Measurements from ENCODE around the gene KCNJ6. TPM values are rescaled to one million over a fixed set of nuclear protein-coding genes. Genes with fewer than 3 reads are reported as not detected.
"Not testable (repeated sequence)": the region's sequence is repeated elsewhere in the genome, so short reads cannot be mapped to it uniquely, and the experiment has no call there.

The KCNJ6 gene
- total RNA-seq, 1 experiment from 2014 or later, result not detected

DNA sequence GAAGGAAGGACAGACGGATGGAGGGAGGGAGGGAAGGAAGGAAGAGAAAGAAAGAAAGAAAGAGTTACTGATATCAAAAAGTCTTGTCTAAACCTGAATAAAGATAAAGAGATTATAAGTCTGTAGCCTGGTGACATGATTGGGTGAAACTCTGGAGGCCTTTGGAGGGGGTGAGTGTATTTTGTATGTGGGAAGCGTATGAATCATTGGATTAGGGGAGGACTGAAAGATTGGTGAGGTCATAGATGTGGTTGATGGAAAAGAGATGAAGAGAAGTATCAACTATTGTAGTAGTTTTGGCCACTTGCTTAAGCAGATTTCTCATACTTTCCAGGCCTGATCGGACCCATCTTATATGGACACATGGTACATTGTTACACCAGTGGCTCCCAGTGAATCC lies 11.5 kb upstream of the KCNJ6 start:
- Histone ChIP-seq H3K4me1 (ENCODE audit: control insufficient read depth, insufficient read depth, low read length) (no peaks in the 10 kb centered on the region), H3K27ac (ENCODE audit: low read length) (no peak overlapping the region), H3K27me3 (ENCODE audit: control insufficient read depth, insufficient read depth, low read length) (no peaks in the 10 kb centered on the region; the same call in none of the 2 replicates), H3K9me3 (ENCODE audit: control insufficient read depth, insufficient read depth, low read depth, low read length) (no peaks in the 10 kb centered on the region), H3K36me3 (ENCODE audit: control insufficient read depth, insufficient read depth, low read length) (no peaks in the 10 kb centered on the region), H3K4me3 (ENCODE audit: low read depth in 2 of 2, low read length in 2 of 2) (no peak overlapping the region)
- in situ Hi-C loops (cut with HindIII; ENCODE audit: low pct_unique_long_range_greater_than_20kb, low sequenced_read_pairs) (no loop called here), intact Hi-C loops (cut with micrococcal nuclease; ENCODE audit: unreplicated experiment) (no loop called here)
- no peak for ATAC-seq
- ChIA-PET CTCF (no interaction called here), POLR2A (no interaction called here)
- DNase-seq (ENCODE audit: low read depth, low spot score), result no peak
- TF ChIP-seq POLR2AphosphoS5 (IDR thresholded peaks at IDR 0.05; ENCODE audit: low read depth, low read length) (no peak), TCF7L2 (IDR thresholded peaks at IDR 0.05; ENCODE audit: low read depth, low read length) (no peak), SIN3A (IDR thresholded peaks at IDR 0.05; ENCODE audit: borderline replicate concordance, insufficient read depth, low read depth, low read length) (no peak)
- TF ChIP-seq, protein P1, sequence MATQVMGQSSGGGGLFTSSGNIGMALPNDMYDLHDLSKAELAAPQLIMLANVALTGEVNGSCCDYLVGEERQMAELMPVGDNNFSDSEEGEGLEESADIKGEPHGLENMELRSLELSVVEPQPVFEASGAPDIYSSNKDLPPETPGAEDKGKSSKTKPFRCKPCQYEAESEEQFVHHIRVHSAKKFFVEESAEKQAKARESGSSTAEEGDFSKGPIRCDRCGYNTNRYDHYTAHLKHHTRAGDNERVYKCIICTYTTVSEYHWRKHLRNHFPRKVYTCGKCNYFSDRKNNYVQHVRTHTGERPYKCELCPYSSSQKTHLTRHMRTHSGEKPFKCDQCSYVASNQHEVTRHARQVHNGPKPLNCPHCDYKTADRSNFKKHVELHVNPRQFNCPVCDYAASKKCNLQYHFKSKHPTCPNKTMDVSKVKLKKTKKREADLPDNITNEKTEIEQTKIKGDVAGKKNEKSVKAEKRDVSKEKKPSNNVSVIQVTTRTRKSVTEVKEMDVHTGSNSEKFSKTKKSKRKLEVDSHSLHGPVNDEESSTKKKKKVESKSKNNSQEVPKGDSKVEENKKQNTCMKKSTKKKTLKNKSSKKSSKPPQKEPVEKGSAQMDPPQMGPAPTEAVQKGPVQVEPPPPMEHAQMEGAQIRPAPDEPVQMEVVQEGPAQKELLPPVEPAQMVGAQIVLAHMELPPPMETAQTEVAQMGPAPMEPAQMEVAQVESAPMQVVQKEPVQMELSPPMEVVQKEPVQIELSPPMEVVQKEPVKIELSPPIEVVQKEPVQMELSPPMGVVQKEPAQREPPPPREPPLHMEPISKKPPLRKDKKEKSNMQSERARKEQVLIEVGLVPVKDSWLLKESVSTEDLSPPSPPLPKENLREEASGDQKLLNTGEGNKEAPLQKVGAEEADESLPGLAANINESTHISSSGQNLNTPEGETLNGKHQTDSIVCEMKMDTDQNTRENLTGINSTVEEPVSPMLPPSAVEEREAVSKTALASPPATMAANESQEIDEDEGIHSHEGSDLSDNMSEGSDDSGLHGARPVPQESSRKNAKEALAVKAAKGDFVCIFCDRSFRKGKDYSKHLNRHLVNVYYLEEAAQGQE (IDR thresholded peaks at IDR 0.05; ENCODE audit: insufficient read depth in 1 of 2, low read depth in 2 of 2, low read length in 1 of 2), result no peak
- TF ChIP-seq, protein P2, sequence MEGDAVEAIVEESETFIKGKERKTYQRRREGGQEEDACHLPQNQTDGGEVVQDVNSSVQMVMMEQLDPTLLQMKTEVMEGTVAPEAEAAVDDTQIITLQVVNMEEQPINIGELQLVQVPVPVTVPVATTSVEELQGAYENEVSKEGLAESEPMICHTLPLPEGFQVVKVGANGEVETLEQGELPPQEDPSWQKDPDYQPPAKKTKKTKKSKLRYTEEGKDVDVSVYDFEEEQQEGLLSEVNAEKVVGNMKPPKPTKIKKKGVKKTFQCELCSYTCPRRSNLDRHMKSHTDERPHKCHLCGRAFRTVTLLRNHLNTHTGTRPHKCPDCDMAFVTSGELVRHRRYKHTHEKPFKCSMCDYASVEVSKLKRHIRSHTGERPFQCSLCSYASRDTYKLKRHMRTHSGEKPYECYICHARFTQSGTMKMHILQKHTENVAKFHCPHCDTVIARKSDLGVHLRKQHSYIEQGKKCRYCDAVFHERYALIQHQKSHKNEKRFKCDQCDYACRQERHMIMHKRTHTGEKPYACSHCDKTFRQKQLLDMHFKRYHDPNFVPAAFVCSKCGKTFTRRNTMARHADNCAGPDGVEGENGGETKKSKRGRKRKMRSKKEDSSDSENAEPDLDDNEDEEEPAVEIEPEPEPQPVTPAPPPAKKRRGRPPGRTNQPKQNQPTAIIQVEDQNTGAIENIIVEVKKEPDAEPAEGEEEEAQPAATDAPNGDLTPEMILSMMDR (IDR thresholded peaks at IDR 0.05), result no peak
- BruUV-seq (replicated peaks), result no TSS peak

DNA sequence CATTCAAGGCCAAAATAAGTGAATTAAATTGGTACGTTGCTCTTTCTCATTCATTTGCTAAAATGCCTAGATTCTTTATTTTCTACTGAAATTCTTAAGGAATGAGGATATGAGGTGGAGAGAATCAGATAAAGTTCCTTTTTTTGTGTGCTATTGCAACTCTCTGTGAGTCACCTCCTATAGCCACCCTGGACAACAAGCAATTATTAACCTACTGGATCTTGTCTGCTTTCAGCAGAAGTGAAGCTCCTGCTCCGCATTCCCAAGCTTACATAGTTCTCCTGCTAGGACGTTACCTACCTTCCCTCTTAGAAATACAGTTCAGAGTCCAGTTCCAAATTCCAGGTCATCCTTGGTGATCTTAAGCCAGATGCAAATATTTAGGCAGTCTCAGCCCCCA lies 4.8 kb upstream of the KCNJ6 start:
- TF ChIP-seq SIN3A (IDR thresholded peaks at IDR 0.05; ENCODE audit: borderline replicate concordance, insufficient read depth, low read depth, low read length) (no peak), POLR2AphosphoS5 (IDR thresholded peaks at IDR 0.05; ENCODE audit: low read depth, low read length) (no peak), TCF7L2 (IDR thresholded peaks at IDR 0.05; ENCODE audit: low read depth, low read length) (no peak)
- TF ChIP-seq, protein P2 (IDR thresholded peaks at IDR 0.05), result no peak
- TF ChIP-seq, protein P1 (IDR thresholded peaks at IDR 0.05; ENCODE audit: insufficient read depth in 1 of 2, low read depth in 2 of 2, low read length in 1 of 2), result no peak
- H3K4me3 ChIP-seq (ENCODE audit: low read depth in 2 of 2, low read length in 2 of 2), result no peak overlapping the region
- H3K27me3 ChIP-seq (ENCODE audit: control insufficient read depth, insufficient read depth, low read length), result no peaks in the 10 kb centered on the region; the same call in 1 of the 2 replicates
- POLR2A ChIA-PET, result no interaction called here
- H3K4me1 ChIP-seq (ENCODE audit: control insufficient read depth, insufficient read depth, low read length), result no peaks in the 10 kb centered on the region
- H3K27ac ChIP-seq (ENCODE audit: low read length), result no peak overlapping the region
- H3K9me3 ChIP-seq (ENCODE audit: control insufficient read depth, insufficient read depth, low read depth, low read length), result no peaks in the 10 kb centered on the region
- no TSS peak for BruUV-seq (replicated peaks)
- DNase-seq (ENCODE audit: low read depth, low spot score) (no peak), ATAC-seq (no peak)
- intact Hi-C loops (cut with micrococcal nuclease; ENCODE audit: unreplicated experiment) (no loop called here), in situ Hi-C loops (cut with HindIII; ENCODE audit: low pct_unique_long_range_greater_than_20kb, low sequenced_read_pairs) (no loop called here)
- CTCF ChIA-PET, result no interaction called here
- H3K36me3 ChIP-seq (ENCODE audit: control insufficient read depth, insufficient read depth, low read length), result no peaks in the 10 kb centered on the region

DNA sequence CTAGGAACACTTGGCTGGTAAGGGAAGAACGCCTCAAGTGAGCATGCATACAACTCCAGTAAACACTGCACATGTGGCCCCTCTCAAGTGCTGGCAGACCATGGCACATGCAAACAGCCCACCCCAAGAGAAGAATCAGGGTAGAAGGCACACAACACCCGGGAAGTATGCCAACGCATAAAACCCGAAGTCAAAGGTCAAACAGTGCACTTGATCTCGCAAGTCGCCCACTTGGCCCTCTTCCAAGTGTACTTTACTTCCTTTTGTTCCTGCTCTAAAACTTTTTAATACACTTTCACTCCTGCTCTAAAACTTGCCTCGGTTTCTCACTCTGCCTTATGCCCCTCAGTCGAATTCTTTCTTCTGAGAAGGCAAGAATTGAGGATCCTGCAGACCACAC lies 4.0 kb upstream of the KCNJ6 start:
- intact Hi-C loops (cut with micrococcal nuclease; ENCODE audit: unreplicated experiment); H3K27me3 ChIP-seq (ENCODE audit: control insufficient read depth, insufficient read depth, low read length); in situ Hi-C loops (cut with HindIII; ENCODE audit: low pct_unique_long_range_greater_than_20kb, low sequenced_read_pairs); H3K9me3 ChIP-seq (ENCODE audit: control insufficient read depth, insufficient read depth, low read depth, low read length); DNase-seq (ENCODE audit: low read depth, low spot score); H3K27ac ChIP-seq (ENCODE audit: low read length); CTCF ChIA-PET; H3K4me1 ChIP-seq (ENCODE audit: control insufficient read depth, insufficient read depth, low read length); BruUV-seq (replicated peaks); H3K36me3 ChIP-seq (ENCODE audit: control insufficient read depth, insufficient read depth, low read length); ATAC-seq; H3K4me3 ChIP-seq (ENCODE audit: low read depth in 2 of 2, low read length in 2 of 2): not testable (repeated sequence)
- POLR2A ChIA-PET, result interaction anchor here (0.6 kb wide), 1 partner anchor 22 kb away, joined by 5 read pairs; no protein-coding TSS in a partner anchor
